Stimulated activated naive B cell treated with anti-CD40 and anti-IgM and Interleukin-4, amounts not matched to agents 10 μg/mL and 1 μg/mL and 100 μg/mL, for 72 hours (primary cell): ENCODE measurements around the gene IL16.

Experiments
- ATAC-seq, 2 donors: fragments of 150-1000 bp; cut with Tn5 transposase; replicated peaks; 2 replicates each; pipeline ENCODE4 v1.10.0; 2021; ENCODE audit warnings: moderate library complexity in 1 of 2
- DNase-seq: peaks from one replicate; pipeline ENCODE4 v3.0.0; 2021
- H3K27ac Mint-ChIP-seq: one replicate; pipeline ENCODE4 v1.8.0; 2022; ENCODE audit warnings: mild to moderate bottlenecking, mixed read lengths
- H3K27me3 Mint-ChIP-seq, 2 donors: one replicate each; pipeline ENCODE4 v1.8.0; 2022; ENCODE audit warnings: mixed read lengths in 2 of 2
- H3K36me3 Mint-ChIP-seq, 2 donors: one replicate each; pipeline ENCODE4 v1.8.0; 2022; ENCODE audit warnings: mixed read lengths in 2 of 2, mild to moderate bottlenecking in 1 of 2
- H3K4me1 Mint-ChIP-seq, 2 donors: one replicate each; pipeline ENCODE4 v1.8.0; 2022; ENCODE audit warnings: mixed read lengths in 2 of 2, mild to moderate bottlenecking in 1 of 2
- H3K4me3 Mint-ChIP-seq, 2 donors: one replicate each; pipeline ENCODE4 v1.8.0; 2022; ENCODE audit warnings: mild to moderate bottlenecking in 2 of 2, mixed read lengths in 2 of 2, moderate library complexity in 1 of 2
- H3K9me3 Mint-ChIP-seq, 2 donors: one replicate each; pipeline ENCODE4 v1.8.0; 2022; ENCODE audit warnings: mixed read lengths in 2 of 2, mild to moderate bottlenecking in 1 of 2

The IL16 gene

DNA sequence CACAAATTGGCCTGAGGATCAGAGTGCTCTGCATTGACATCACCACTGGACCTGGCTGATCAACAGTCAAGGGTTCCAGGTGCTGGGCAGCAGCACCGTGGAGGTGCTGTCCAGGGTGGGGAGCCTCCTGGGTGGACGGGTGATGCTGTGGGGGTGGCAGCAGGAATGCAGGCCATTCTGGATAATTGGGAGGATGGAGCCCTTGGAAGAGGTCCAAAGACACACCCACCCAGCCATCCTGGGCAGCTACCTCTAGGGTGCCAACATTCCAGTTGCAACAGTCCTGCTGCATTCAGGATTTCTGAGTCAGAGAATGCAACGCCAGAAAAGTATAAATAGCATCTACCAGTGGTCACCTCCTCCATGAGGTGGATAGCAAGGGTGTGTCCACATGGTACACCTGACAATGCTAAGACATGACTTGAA, 100.5 kb downstream of the IL16 start:
- no peak for ATAC-seq
- Mint-ChIP-seq H3K27me3 (no peaks in the 10 kb centered on the region), H3K9me3 (no peaks in the 10 kb centered on the region), H3K4me3 (peak overlapping the region; percentile 89 to 97), H3K36me3 (peaks cover 57 to 84% of the 10 kb centered on the region in 2 donors), H3K27ac (peak overlapping the region; percentile 99), H3K4me1 (peaks cover 78 to 93% of the 10 kb centered on the region in 2 donors)
- no peak for DNase-seq

DNA sequence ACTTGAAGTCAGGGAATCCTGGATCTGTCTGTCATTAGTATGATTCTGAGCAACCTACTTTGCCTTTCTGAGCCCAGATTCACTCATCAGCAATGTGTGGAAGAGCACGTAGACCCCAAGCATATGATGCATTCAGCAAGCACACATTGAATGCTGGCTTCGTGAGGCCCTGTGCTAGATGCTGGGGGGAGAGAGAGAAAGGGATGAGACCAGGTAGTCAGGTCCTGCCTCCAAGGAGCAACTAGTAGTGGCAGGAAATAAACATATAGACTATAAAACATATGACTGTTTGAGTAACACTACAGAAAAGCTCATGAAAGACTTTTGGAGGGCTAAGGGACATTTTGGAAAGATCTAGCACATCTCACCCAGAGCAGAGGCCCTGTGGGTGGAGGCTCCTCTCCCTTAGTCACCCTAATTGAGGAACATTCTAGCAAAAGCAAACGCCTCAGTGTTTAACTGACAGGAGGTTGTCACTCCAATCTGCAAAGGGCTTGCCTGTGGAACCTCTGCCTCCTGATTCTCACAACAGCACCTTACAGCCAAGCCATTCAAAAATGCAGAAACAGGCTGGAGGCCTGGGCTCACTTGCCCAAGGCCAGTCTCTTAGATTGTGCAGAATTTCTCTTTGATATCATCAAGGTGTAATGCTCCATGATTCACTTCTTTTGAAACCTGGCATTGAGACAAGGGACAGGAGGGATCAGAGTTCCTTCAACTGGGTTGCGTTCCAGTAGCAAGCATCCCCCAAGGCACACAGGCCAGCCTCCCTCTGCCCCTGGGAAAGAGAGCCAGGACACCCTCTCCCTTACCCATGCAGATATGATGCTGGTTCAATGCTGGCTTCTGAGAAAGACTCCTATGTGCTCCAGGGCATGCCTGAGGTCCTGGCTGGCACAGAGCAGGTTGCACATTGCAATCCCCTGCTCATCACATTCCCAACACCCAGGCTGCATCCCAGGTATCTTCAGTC, 101.2 kb downstream of the IL16 start:
- H3K4me1 Mint-ChIP-seq = peaks cover 77 to 93% of the 10 kb centered on the region in 2 donors
- peak overlapping the region; percentile 89 to 97 for H3K4me3 Mint-ChIP-seq
- ATAC-seq = no peak
- peaks cover 59 to 85% of the 10 kb centered on the region in 2 donors for H3K36me3 Mint-ChIP-seq
- no peaks in the 10 kb centered on the region for H3K9me3 Mint-ChIP-seq
- DNase-seq = no peak
- no peaks in the 10 kb centered on the region for H3K27me3 Mint-ChIP-seq
- peak overlapping the region; percentile 99 for H3K27ac Mint-ChIP-seq

DNA sequence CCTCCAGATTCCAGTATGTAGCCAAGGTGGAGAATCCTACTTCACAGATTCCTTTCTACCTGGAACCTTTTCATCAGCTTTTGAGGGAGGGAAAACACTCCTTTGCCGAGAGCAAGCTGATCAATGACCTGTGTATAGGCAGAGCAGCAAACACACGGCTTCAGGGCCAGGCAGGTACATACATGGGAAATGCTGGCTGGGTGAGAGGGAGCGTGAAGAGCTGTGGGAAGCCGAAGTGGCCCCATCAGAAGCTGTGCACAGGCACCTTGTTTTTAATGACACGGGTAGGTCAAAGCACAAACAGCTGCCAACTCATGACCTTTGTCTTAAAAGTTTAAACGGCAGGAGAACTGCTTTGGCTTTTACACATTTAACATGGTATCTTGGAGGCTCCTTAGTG, 101.9 kb downstream of the IL16 start:
- no peak for DNase-seq
- no peaks in the 10 kb centered on the region for H3K27me3 Mint-ChIP-seq
- peak overlapping the region; percentile 99 for H3K27ac Mint-ChIP-seq
- peak overlapping the region; percentile 89 to 97 for H3K4me3 Mint-ChIP-seq
- no peaks in the 10 kb centered on the region for H3K9me3 Mint-ChIP-seq
- ATAC-seq = no peak
- H3K4me1 Mint-ChIP-seq = peaks cover 83 to 100% of the 10 kb centered on the region in 2 donors
- H3K36me3 Mint-ChIP-seq = peaks cover 65 to 91% of the 10 kb centered on the region in 2 donors

DNA sequence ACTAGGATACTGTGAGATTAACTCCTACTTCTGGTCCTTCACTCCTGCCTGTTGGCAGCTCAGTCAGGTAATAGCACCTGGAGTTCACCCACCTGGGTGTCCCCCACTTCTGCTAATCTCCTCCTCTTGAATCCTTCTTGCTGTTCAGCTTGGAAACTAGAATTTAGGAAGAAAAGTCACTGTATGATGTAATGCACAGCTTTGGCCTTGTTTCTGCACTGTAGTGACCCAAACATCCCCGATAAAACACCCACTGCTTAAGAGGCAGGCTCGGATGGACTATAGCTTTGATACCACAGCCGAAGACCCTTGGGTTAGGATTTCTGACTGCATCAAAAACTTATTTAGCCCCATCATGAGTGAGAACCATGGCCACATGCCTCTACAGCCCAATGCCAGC, 102.5 kb downstream of the IL16 start:
- peak overlapping the region; percentile 89 to 97 for H3K4me3 Mint-ChIP-seq
- peaks cover 70 to 92% of the 10 kb centered on the region in 2 donors for H3K36me3 Mint-ChIP-seq
- H3K27me3 Mint-ChIP-seq = no peaks in the 10 kb centered on the region
- peaks cover 84 to 100% of the 10 kb centered on the region in 2 donors for H3K4me1 Mint-ChIP-seq
- ATAC-seq (no peak), DNase-seq (no peak)
- no peaks in the 10 kb centered on the region for H3K9me3 Mint-ChIP-seq
- peak overlapping the region; percentile 81 for H3K27ac Mint-ChIP-seq

DNA sequence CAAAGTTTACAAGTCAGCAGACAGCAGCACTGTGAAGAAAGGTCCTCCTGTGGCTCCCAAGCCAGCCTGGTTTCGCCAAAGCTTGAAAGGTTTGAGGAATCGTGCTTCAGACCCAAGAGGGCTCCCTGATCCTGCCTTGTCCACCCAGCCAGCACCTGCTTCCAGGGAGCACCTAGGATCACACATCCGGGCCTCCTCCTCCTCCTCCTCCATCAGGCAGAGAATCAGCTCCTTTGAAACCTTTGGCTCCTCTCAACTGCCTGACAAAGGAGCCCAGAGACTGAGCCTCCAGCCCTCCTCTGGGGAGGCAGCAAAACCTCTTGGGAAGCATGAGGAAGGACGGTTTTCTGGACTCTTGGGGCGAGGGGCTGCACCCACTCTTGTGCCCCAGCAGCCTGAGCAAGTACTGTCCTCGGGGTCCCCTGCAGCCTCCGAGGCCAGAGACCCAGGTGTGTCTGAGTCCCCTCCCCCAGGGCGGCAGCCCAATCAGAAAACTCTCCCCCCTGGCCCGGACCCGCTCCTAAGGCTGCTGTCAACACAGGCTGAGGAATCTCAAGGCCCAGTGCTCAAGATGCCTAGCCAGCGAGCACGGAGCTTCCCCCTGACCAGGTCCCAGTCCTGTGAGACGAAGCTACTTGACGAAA, 103.1 kb downstream of the IL16 start:
- Mint-ChIP-seq H3K27me3 (no peaks in the 10 kb centered on the region), H3K27ac (peak overlapping the region; percentile 81), H3K9me3 (no peaks in the 10 kb centered on the region), H3K4me3 (peak overlapping the region; percentile 89 to 97), H3K4me1 (peaks cover 85 to 100% of the 10 kb centered on the region in 2 donors), H3K36me3 (peaks cover 73 to 93% of the 10 kb centered on the region in 2 donors)
- no peak for DNase-seq
- no peak for ATAC-seq

DNA sequence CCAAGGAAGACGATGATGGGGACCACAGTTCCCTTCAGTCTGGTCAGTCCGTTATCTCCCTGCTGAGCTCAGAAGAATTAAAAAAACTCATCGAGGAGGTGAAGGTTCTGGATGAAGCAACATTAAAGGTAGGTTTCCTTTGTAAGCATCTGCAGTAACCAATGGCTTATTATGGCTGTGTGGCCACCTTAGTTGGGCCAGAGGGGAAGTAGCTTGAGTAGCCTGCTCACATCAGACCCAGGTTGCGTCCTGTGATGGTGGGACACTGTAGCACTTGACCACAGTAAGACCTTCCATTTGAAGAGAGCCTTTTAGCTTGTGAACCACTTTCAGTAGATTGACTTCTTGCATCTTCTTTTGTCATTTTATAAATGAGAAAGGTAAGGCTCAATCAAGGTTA, 104.7 kb downstream of the IL16 start:
- ATAC-seq = no peak
- no peaks in the 10 kb centered on the region for H3K27me3 Mint-ChIP-seq
- H3K36me3 Mint-ChIP-seq = peaks cover 72 to 90% of the 10 kb centered on the region in 2 donors
- peak overlapping the region; percentile 97 for H3K27ac Mint-ChIP-seq
- H3K4me1 Mint-ChIP-seq = peaks cover 73 to 94% of the 10 kb centered on the region in 2 donors
- no peaks in the 10 kb centered on the region for H3K9me3 Mint-ChIP-seq
- peak overlapping the region; percentile 89 to 97 for H3K4me3 Mint-ChIP-seq
- no peak for DNase-seq

DNA sequence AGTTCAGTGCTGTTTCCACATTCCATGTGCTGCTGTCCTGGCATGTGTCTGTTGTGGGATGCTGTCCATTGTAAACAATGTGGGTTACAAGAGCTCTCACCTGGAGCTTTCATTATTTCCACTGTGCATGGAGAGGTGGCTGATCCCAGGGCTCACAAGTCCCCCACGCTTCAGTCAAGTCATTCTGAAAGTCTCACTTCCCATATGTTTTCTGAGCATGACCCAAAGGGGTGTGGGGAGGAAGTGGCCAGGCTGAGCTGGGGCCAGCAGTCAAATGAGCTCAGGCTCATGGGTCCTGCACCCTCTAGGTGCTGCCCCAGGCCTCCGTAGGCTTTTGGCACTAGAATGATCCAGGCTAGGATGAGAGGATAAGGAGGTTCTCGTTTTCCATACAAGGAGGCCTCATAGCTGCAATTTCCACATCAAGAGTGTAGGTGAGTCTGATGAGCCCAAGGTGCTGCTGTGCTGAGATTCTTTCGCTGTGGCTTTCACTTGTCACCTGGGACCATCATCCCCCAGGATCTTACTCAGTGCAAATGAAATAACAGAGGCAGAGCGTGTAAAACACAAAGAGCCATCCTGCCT, 105.2 kb downstream of the IL16 start:
- Mint-ChIP-seq H3K4me3 (peak overlapping the region; percentile 70 to 77), H3K36me3 (peaks cover 73 to 91% of the 10 kb centered on the region in 2 donors), H3K27ac (peak overlapping the region; percentile 97), H3K4me1 (peaks cover 68 to 94% of the 10 kb centered on the region in 2 donors), H3K27me3 (no peaks in the 10 kb centered on the region), H3K9me3 (no peaks in the 10 kb centered on the region)
- DNase-seq (peak; percentile 76), ATAC-seq (peak; percentile 85 to 86)

DNA sequence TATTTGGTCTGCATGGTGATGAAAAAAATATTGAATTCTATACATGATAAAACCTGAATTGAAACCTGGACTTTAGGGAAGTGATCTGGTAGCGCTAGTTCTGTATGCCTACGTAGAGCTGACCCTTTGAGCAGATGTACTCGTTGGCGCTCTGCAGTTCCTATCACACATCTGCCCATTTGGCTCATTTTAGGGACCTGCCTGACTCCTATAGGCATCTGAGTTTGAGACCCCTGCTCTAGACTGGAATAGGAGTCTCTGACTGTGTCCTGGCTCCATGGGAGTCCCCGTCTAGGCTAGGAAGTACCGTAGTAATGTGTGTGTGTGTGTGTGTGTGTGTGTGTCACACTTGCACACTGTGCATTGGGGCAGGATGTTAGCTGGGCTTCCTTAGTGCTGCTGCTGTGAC, 106.0 kb downstream of the IL16 start:
- peak; percentile 72 to 74 for ATAC-seq
- Mint-ChIP-seq H3K27me3 (no peaks in the 10 kb centered on the region), H3K36me3 (peaks cover 74 to 91% of the 10 kb centered on the region in 2 donors), H3K27ac (peak overlapping the region; percentile 97), H3K4me1 (peaks cover 70 to 93% of the 10 kb centered on the region in 2 donors), H3K4me3 (peak overlapping the region; percentile 70 to 77), H3K9me3 (no peaks in the 10 kb centered on the region)
- no peak for DNase-seq

DNA sequence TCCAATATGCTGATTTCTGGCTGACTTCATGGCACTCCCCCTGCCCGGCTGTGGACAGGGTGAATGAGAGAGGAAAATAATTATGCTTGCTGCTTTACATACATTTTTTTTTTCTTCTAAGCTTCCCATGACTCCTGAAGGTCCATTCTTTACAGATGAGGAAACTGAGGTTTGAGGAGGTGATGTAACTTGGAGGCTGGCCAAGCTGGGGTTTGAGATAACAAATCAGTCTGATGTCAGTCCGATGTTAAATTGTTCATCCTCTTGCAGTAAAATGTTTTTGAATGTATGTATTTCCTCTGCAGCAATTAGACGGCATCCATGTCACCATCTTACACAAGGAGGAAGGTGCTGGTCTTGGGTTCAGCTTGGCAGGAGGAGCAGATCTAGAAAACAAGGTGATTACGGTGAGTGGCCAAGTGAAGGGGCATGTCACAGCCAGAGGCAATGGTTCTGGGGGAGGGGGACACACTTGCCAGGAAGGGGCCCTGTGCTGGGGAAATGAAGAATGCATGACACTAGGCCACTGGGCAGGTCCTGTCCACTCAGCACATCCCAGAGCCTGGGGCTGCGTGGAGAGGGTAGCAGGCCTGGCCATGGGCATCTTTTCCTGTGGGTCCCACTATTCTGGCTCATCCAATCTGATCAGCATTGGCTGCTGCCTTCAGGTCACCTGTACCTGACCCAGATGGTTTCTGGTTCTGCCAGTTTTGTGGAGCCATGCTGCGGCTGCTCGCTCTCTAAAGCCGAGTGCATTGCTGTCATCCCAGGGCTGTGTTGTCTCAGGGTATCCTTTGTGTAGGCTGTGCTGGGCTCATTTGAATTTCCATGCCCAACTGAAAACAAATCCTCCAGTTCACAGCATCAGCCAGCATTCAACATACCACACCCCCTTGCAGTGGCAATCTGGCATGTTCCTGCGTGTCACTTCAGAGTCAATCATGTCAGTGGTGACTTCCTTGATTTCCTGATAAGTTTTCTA, 106.9 kb downstream of the IL16 start:
- DNase-seq (no peak), ATAC-seq (no peak)
- H3K27me3 Mint-ChIP-seq = no peaks in the 10 kb centered on the region
- peaks cover 69 to 91% of the 10 kb centered on the region in 2 donors for H3K36me3 Mint-ChIP-seq
- peak overlapping the region; percentile 70 to 77 for H3K4me3 Mint-ChIP-seq
- H3K4me1 Mint-ChIP-seq = peaks cover 63 to 90% of the 10 kb centered on the region in 2 donors
- peak overlapping the region; percentile 97 for H3K27ac Mint-ChIP-seq
- no peaks in the 10 kb centered on the region for H3K9me3 Mint-ChIP-seq

DNA sequence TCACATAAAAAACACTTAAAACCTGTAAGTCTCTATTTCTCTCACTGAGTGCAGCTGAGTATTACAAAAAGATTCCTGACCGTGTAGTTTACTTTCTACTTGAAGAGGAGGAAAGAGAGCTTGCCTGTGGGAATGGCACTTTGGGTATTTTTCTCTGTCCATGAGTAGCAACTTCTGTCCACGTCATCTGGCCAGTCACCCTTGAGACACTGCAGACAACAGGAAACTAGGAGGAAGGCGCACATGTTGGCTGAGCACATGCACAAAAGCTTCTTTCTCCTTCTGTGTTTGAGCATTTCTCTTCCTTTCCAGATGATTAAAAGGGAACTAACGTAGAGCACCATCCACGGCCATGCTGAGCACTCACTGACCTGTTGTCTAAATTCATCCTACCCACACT, 107.5 kb downstream of the IL16 start:
- Mint-ChIP-seq H3K27ac (peak overlapping the region; percentile 97), H3K36me3 (peaks cover 72 to 91% of the 10 kb centered on the region in 2 donors), H3K4me3 (peak overlapping the region; percentile 35 to 44), H3K4me1 (peaks cover 58 to 85% of the 10 kb centered on the region in 2 donors), H3K27me3 (no peaks in the 10 kb centered on the region), H3K9me3 (peaks cover 0 to under 1% of the 10 kb centered on the region in 2 donors)
- no peak for DNase-seq
- ATAC-seq = peak in 1 of 2 donors; percentile 11

DNA sequence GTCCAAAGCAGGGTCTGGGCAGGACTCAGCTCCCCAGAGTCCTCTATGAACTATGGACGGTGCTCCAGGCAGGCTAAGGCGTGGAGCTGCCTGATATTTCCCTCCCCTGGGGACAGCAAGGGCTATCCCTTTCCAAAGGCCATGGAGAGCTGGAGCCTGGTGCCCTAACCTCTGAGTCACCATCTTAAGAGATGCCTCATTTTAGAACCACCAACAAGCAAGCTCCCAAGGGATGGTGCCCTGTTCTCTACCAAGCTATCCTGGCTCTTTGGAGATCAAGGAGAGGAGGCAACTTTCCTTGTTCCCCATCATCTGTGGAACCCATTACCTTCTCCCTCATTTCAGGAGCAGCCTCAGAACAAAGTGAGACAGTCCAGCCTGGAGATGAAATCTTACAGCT, 111.6 kb downstream of the IL16 start:
- no peak for DNase-seq
- H3K27me3 Mint-ChIP-seq = no peaks in the 10 kb centered on the region
- H3K4me1 Mint-ChIP-seq = peaks cover 51 to 82% of the 10 kb centered on the region in 2 donors
- ATAC-seq = no peak
- H3K4me3 Mint-ChIP-seq = no peak overlapping the region
- peaks cover 66 to 91% of the 10 kb centered on the region in 2 donors for H3K36me3 Mint-ChIP-seq
- peak overlapping the region; percentile 56 for H3K27ac Mint-ChIP-seq
- peaks cover 0 to 3% of the 10 kb centered on the region in 2 donors for H3K9me3 Mint-ChIP-seq

DNA sequence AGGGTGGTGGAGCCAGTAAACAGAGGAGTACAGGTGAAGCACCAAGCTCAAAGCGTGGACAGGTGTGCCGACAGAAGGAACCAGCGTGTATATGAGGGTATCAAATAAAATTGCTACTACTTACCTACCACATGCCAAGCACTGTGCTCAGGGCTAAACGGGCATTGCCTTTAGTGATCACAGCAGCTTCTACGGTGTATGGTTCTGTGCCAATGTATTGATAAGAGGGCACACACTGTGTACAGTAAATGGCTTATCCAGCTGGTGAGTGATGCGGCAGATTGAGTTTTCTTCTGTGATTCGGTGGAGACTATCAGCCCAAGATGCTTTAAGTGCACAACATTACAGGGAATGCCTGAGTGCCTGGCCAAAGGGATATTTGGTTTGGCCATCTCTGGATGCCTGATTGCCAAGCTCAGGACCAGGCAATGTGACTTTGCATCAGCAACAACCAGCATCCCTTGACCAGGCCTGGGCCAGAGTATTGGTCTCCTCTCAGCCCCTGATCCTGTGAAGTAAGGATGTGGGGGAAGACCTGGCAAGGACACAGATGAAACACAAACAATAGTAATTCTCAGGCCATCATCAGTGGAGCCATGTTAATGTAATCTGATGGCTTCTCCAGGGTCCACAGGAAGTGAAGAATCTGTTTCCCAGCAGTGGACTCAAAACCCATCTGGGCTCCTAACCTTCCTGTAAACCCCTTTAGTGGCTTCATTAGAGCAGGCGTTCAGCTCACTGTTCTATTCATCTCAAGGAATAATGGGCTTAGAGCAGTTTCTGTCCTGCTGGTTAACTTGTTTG, 113.2 kb downstream of the IL16 start:
- no peak for ATAC-seq
- peak overlapping the region; percentile 97 for H3K27ac Mint-ChIP-seq

More for the DNA sequence above, 113.2 kb downstream of the IL16 start:
- peaks cover 40 to 78% of the 10 kb centered on the region in 2 donors for H3K4me1 Mint-ChIP-seq
- no peak overlapping the region for H3K4me3 Mint-ChIP-seq
- no peaks in the 10 kb centered on the region for H3K27me3 Mint-ChIP-seq
- no peak for DNase-seq
- H3K36me3 Mint-ChIP-seq = peaks cover 55 to 84% of the 10 kb centered on the region in 2 donors
- H3K9me3 Mint-ChIP-seq = peaks cover 0 to 3% of the 10 kb centered on the region in 2 donors
